BLaER1 (cell line): ENCODE measurements around the gene ORM2.
"Not testable (repeated sequence)": the region's sequence is repeated elsewhere in the genome, so short reads cannot be mapped to it uniquely, and the experiment has no call there.

Source experiments
- H3K27ac ChIP-seq: shearing (Covaris generic); formaldehyde crosslinking; 2 replicates; pipeline ENCODE4 v1.8.1; 2022
- H3K27me3 ChIP-seq: shearing (Covaris generic); formaldehyde crosslinking; 2 replicates; pipeline ENCODE4 v1.8.1; 2022
- H3K36me3 ChIP-seq: shearing (Covaris generic); formaldehyde crosslinking; 2 replicates; pipeline ENCODE4 v1.8.1; 2022
- H3K4me1 ChIP-seq: shearing (Covaris generic); formaldehyde crosslinking; 2 replicates; pipeline ENCODE4 v1.8.1; 2022
- H3K4me2 ChIP-seq: shearing (Covaris generic); formaldehyde crosslinking; 2 replicates; pipeline ENCODE4 v1.8.1; 2022
- H3K4me3 ChIP-seq: shearing (Covaris generic); formaldehyde crosslinking; 2 replicates; pipeline ENCODE4 v1.8.1; 2022
- H3K9ac ChIP-seq: shearing (Covaris generic); formaldehyde crosslinking; 2 replicates; pipeline ENCODE4 v1.8.1; 2022
- H3K9me3 ChIP-seq: shearing (Covaris generic); formaldehyde crosslinking; 2 replicates; pipeline ENCODE4 v1.8.1; 2022
- H4K20me1 ChIP-seq: shearing (Covaris generic); formaldehyde crosslinking; 2 replicates; pipeline ENCODE4 v1.8.1; 2022
- Cebpa-rat ChIP-seq: shearing (Covaris generic); IDR thresholded peaks from 2 replicates; pipeline ENCODE4 v1.8.1; 2022

The ORM2 gene

GRCh38 chr9:114330636-114331035 lies 967 bp downstream of the ORM2 start:
- Histone ChIP-seq H3K27me3 (no peaks in the 10 kb centered on the region), H3K36me3 (peaks cover 15% of the 10 kb centered on the region), H3K4me1 (peaks cover under 1% of the 10 kb centered on the region), H3K9ac (no peak overlapping the region), H3K4me2 (no peak overlapping the region), H3K27ac (no peak overlapping the region), H4K20me1 (no peaks in the 10 kb centered on the region), H3K9me3 (no peaks in the 10 kb centered on the region), H3K4me3 (no peak overlapping the region)
- no peak for TF ChIP-seq Cebpa-rat

DNA sequence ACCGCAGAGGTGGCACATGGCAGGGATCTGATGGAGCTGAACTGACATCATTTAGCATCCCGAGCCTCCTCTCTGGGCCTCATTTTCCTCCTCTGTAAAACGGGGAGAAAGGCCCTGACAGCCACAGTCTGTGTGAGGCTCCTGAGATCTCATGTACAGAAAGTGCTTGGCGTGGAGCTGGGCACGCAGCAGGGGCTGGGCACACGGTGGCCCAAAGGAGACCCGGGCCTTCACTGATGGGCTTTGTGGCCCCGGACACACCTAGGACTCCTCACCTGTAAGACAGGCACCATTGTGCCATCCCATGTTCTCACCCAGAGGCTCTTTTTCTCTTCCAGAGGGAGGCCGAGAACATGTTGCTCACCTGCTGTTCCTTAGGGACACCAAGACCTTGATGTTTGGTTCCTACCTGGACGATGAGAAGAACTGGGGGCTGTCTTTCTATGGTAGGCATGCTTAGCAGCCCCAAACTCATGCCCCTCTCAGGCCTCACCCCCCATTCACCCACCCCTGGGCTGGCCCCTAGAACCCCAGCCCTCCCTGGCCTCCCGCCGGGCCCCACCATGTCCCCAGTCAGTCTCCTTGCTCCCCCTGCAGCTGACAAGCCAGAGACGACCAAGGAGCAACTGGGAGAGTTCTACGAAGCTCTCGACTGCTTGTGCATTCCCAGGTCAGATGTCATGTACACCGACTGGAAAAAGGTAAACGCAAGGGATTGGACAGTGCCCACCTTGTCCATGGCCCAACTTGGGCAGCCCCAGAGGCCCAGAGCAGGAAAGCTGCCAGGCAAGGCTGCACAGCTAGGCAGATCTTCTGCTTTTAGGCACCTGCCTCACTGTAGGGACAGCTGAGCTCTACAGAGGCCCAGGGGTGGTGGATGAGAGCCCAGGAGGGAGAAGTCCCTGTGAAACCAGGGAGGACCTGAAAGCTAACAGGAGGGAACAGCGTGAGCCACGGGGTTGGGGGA lies 1.8 kb downstream of the ORM2 start:
- not testable (repeated sequence) for H3K9me3 ChIP-seq, H3K27ac ChIP-seq, H3K4me3 ChIP-seq, H3K9ac ChIP-seq, H3K4me1 ChIP-seq, H3K4me2 ChIP-seq, H3K27me3 ChIP-seq, H4K20me1 ChIP-seq
- peaks cover 24% of the 10 kb centered on the region for H3K36me3 ChIP-seq

- Histone ChIP-seq H3K36me3 (peaks cover 33% of the 10 kb centered on the region), H3K4me1 (peaks cover 10% of the 10 kb centered on the region)
- not testable (repeated sequence) for H3K27ac ChIP-seq, H3K9ac ChIP-seq, H3K9me3 ChIP-seq, H4K20me1 ChIP-seq, H3K27me3 ChIP-seq, H3K4me2 ChIP-seq, H3K4me3 ChIP-seq
Observed at GRCh38 chr9:114332474-114333040, 2.9 kb downstream of the ORM2 start.

DNA sequence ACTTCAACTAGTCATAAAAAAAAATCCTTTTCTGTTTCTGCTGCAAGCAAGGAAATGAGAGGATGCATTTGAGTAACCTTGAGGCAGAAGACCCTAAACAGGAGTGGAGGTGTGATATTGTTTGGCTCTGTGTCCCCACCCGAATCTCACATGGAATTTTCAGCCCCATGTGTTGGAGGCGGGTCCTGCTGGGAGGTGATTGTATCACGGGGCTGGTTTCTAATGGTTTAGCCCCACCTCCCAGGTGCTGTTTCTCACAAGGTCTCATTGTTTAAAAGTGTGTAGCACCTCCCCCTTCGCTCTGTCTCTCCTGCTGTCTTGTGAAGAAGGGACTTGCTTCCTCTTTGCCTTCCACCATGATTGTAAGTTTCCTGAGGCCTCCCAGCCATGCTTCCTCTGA lies 4.0 kb downstream of the ORM2 start:
- not testable (repeated sequence) for H3K4me3 ChIP-seq, H3K9me3 ChIP-seq, H3K27me3 ChIP-seq, H3K27ac ChIP-seq, H3K9ac ChIP-seq, H4K20me1 ChIP-seq, H3K4me2 ChIP-seq
- Histone ChIP-seq H3K36me3 (peaks cover 45% of the 10 kb centered on the region), H3K4me1 (peaks cover 10% of the 10 kb centered on the region)

DNA sequence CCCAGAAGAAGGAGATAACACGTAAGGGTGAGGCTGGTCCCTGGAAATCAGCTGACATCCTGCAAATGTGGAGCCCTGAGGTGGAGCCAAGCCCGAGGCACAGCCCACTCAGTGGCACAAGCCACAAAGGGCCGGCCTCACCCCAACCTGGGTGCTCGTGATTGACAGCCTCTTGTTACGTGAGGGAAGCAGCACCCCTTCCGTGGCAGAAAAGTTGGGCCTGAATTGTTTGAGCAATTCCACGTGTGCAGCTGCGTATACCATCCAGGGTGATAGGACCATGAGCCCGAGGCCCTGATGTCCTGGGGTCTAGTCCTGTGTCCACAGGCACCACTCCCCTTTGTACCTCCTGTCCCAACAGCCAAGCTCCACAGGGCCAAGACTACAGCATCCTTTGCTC lies 4.8 kb downstream of the ORM2 start:
- H3K9me3 ChIP-seq: no peaks in the 10 kb centered on the region
- no peaks in the 10 kb centered on the region for H3K27me3 ChIP-seq
- H3K4me1 ChIP-seq: peaks cover 10% of the 10 kb centered on the region
- H3K4me3 ChIP-seq: no peak overlapping the region
- H3K27ac ChIP-seq: no peak overlapping the region
- H3K4me2 ChIP-seq: no peak overlapping the region
- H3K36me3 ChIP-seq: peaks cover 53% of the 10 kb centered on the region
- no peak for TF ChIP-seq Cebpa-rat
- H4K20me1 ChIP-seq: peaks cover 14% of the 10 kb centered on the region
- H3K9ac ChIP-seq: no peak overlapping the region

DNA sequence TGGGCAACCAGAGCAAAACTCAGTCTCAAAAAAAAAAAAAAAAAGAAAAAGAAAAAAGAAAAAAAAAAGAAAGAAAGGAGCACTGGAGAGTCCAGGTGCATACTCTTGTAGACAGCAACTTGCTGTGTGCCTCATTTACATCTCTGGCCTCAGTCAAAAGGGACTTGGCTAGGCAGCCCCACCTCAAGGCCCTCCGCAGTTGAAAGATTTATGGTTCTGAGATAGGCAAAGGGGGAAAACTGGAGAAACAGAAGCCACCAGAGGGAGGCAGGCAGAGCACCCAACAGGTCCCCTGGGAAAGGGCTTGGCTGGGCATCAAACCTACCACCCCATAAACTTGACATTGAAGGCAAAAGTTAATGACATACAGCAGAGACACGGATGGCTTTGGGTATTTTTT lies 6.1 kb downstream of the ORM2 start:
- H3K4me3 ChIP-seq: no peak overlapping the region
- H3K4me2 ChIP-seq: no peak overlapping the region
- H3K36me3 ChIP-seq: peaks cover 65% of the 10 kb centered on the region
- no peak overlapping the region for H3K9ac ChIP-seq
- peaks cover 22% of the 10 kb centered on the region for H4K20me1 ChIP-seq
- no peak for TF ChIP-seq Cebpa-rat
- H3K9me3 ChIP-seq: no peaks in the 10 kb centered on the region
- no peak overlapping the region for H3K27ac ChIP-seq
- H3K4me1 ChIP-seq: peaks cover 10% of the 10 kb centered on the region
- H3K27me3 ChIP-seq: no peaks in the 10 kb centered on the region

DNA sequence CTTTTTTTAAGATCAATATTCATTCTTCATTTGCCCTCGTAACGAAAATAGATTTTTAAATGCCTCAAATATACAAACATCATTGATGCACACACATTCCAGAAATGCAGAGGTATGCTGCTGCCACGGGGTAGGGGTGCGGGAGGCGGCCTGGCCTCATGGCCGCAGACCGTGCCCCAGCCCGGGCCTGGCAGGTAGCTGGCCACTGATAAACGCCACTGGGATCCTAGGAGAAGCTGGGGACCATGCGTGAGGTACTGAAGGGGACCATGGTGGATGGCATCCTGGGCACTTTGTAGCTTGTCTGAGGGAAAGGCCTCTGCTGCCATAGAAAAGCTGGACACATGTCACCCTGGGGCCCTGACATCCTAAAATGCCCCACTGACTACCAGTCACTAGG lies 6.5 kb downstream of the ORM2 start:
- H3K36me3 ChIP-seq: peaks cover 69% of the 10 kb centered on the region
- TF ChIP-seq Cebpa-rat: no peak
- H3K4me3 ChIP-seq: no peak overlapping the region
- no peak overlapping the region for H3K27ac ChIP-seq
- H3K4me2 ChIP-seq: no peak overlapping the region
- no peak overlapping the region for H3K9ac ChIP-seq
- no peaks in the 10 kb centered on the region for H3K9me3 ChIP-seq
- H4K20me1 ChIP-seq: peaks cover 25% of the 10 kb centered on the region
- no peaks in the 10 kb centered on the region for H3K27me3 ChIP-seq
- peaks cover 10% of the 10 kb centered on the region for H3K4me1 ChIP-seq

- Histone ChIP-seq H3K4me3 (no peak overlapping the region), H3K4me2 (no peak overlapping the region), H3K4me1 (peaks cover 10% of the 10 kb centered on the region), H3K27me3 (no peaks in the 10 kb centered on the region), H3K27ac (no peak overlapping the region), H4K20me1 (peaks cover 32% of the 10 kb centered on the region), H3K9ac (no peak overlapping the region), H3K9me3 (no peaks in the 10 kb centered on the region), H3K36me3 (peaks cover 76% of the 10 kb centered on the region)
- no peak for TF ChIP-seq Cebpa-rat
Observed at GRCh38 chr9:114336699-114337395, 7.2 kb downstream of the ORM2 start.

GRCh38 chr9:114338187-114338586 lies 8.5 kb downstream of the ORM2 start:
- H3K36me3 ChIP-seq: peaks cover 89% of the 10 kb centered on the region
- peaks cover 10% of the 10 kb centered on the region for H3K4me1 ChIP-seq
- peaks cover 42% of the 10 kb centered on the region for H4K20me1 ChIP-seq
- no peak overlapping the region for H3K4me3 ChIP-seq
- H3K27ac ChIP-seq: no peak overlapping the region
- no peaks in the 10 kb centered on the region for H3K27me3 ChIP-seq
- no peak overlapping the region for H3K9ac ChIP-seq
- no peak for TF ChIP-seq Cebpa-rat
- H3K9me3 ChIP-seq: no peaks in the 10 kb centered on the region
- no peak overlapping the region for H3K4me2 ChIP-seq
